Gastroesophageal sphincter (tissue), 4 donors: ENCODE measurements around the gene FAM240A. TPM values are rescaled to one million over a fixed set of nuclear protein-coding genes. Genes with fewer than 3 reads are reported as not detected.
"Not testable (repeated sequence)": the region's sequence is repeated elsewhere in the genome, so short reads cannot be mapped to it uniquely, and the experiment has no call there.

Experiments
- ATAC-seq: fragments of 150-250 bp; one replicate; pipeline ENCODE4 v1.9.1; 2016; ENCODE audit warnings: mild to moderate bottlenecking, moderate library complexity
- H3K27ac ChIP-seq, 4 donors: fragments of 200-600 bp; sonication (generic) in 3 of 4; 1 replicate in 3 of 4; 2 replicates in 1 of 4; pipeline ENCODE4 v1.5.1; 2016 to 2019
- H3K27me3 ChIP-seq: fragments of 200-600 bp; sonication (generic); one replicate; pipeline ENCODE4 v1.5.1; 2019
- H3K36me3 ChIP-seq, 2 donors: fragments of 200-600 bp; sonication (generic); one replicate each; pipeline ENCODE4 v1.5.1; 2019; ENCODE audit warnings: control low read depth in 1 of 2
- H3K4me1 ChIP-seq, 3 donors: fragments of 200-600 bp; sonication (generic); 1 replicate in 2 of 3; 2 replicates in 1 of 3; pipeline ENCODE4 v1.5.1; 2016 to 2019; ENCODE audit warnings: control low read depth in 2 of 3
- H3K4me3 ChIP-seq, 2 donors: fragments of 200-600 bp; sonication (generic); one replicate each; pipeline ENCODE4 v1.5.1; 2019; ENCODE audit warnings: mild to moderate bottlenecking in 1 of 2, moderate library complexity in 1 of 2
- H3K9me3 ChIP-seq, 3 donors: fragments of 200-600 bp; sonication (generic); one replicate each; pipeline ENCODE4 v1.5.1; 2017 to 2019; ENCODE audit warnings: control low read depth in 2 of 3
- EP300 ChIP-seq: sonication (generic); formaldehyde crosslinking; IDR thresholded peaks from one replicate; pipeline ENCODE4 v1.6.1; 2017; ENCODE audit warnings: antibody characterized with exemption, mild to moderate bottlenecking
- POLR2A ChIP-seq, 2 donors: fragments of 450-650 bp; IDR thresholded peaks; one replicate each; pipeline ENCODE4 v1.6.1; 2017; ENCODE audit warnings: antibody characterized with exemption in 2 of 2, mild to moderate bottlenecking in 2 of 2, moderate library complexity in 1 of 2
- POLR2AphosphoS5 ChIP-seq: sonication (generic); formaldehyde crosslinking; IDR thresholded peaks from one replicate; pipeline ENCODE4 v1.6.1; 2017; ENCODE audit warnings: antibody characterized with exemption
- WGBS, 2 donors: methylation state at CpG; one replicate each; pipeline ENCODE4 v1.1.5; 2018; ENCODE audit warnings: low coverage in 1 of 2; 5-methylcytosine and 5-hydroxymethylcytosine counted together
- total RNA-seq, 4 donors: library from RNA; depleted of rRNA; stranded (reverse); fragments of >200 nt; gene quantifications; one replicate each; pipeline ENCODE4 v1.1.0, GENCODE V29; 2016
- TF ChIP-seq, protein P1 (sequence below), 4 experiments: fragments of 200-600 bp in 2 of 4; fragments of 450-650 bp in 2 of 4; sonication (generic) in 1 of 4; IDR thresholded peaks; one replicate each; pipeline ENCODE4 v1.5.1; 2017 to 2019; ENCODE audit warnings: antibody characterized with exemption in 4 of 4, mild to moderate bottlenecking in 2 of 4, moderate library complexity in 2 of 4

The FAM240A gene
- total RNA-seq, 4 donors from 2014 or later = not detected

DNA sequence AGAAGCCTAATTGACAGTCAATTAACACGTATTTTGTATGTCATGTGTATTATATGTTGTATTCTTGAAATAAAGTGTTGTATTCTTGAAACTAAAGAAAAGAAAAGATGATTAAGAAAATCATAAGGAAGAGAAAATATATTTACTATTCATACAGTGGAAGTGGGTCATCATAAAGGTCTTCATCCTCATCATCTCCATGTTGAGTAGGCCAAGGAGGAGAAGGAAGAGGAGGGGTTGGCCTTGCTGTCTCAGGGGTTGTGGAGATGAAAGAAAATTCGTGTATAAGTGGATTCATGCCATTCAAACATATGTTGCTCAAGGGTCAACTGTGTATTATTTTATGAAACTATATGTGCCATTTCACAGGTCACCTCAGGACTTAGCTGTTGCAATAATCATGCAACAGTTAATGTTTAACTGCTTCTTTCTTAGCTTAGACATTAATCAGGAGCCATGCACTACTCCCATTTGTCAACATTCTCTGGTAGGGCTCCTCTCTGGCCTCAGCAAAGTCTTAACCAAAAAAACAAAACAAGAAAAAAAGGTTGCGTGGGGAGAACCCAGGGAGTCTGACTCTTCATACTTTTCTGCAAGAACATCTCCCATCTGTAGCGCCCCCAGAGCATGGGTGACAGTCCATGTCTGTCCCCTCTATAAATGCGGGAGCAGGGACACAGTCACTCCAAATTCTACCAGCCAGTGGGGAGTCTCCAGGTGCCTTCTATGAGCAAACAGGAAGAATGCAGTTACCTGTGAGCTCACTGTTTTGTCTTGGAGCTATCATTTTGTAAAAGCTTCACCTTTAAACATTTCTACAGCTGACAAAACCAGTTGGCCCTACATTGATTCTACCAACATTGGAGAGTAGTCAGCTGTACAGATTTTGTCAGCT, 26.3 kb upstream of the FAM240A start:
- no peaks in the 10 kb centered on the region for H3K36me3 ChIP-seq
- no peaks in the 10 kb centered on the region for H3K4me1 ChIP-seq
- H3K27me3 ChIP-seq = peaks cover 14% of the 10 kb centered on the region
- no peak for ATAC-seq
- 70 to 77% methylated on average over 5 of the region's 5 CpGs for WGBS, 2 donors
- no peak overlapping the region for H3K27ac ChIP-seq
- H3K4me3 ChIP-seq = no peak overlapping the region
- TF ChIP-seq, protein P1, sequence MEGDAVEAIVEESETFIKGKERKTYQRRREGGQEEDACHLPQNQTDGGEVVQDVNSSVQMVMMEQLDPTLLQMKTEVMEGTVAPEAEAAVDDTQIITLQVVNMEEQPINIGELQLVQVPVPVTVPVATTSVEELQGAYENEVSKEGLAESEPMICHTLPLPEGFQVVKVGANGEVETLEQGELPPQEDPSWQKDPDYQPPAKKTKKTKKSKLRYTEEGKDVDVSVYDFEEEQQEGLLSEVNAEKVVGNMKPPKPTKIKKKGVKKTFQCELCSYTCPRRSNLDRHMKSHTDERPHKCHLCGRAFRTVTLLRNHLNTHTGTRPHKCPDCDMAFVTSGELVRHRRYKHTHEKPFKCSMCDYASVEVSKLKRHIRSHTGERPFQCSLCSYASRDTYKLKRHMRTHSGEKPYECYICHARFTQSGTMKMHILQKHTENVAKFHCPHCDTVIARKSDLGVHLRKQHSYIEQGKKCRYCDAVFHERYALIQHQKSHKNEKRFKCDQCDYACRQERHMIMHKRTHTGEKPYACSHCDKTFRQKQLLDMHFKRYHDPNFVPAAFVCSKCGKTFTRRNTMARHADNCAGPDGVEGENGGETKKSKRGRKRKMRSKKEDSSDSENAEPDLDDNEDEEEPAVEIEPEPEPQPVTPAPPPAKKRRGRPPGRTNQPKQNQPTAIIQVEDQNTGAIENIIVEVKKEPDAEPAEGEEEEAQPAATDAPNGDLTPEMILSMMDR (IDR thresholded peaks at IDR 0.05) = no peak
- TF ChIP-seq POLR2A (IDR thresholded peaks at IDR 0.05) (no peak), POLR2AphosphoS5 (no peak), EP300 (no peak)
- no peaks in the 10 kb centered on the region for H3K9me3 ChIP-seq

DNA sequence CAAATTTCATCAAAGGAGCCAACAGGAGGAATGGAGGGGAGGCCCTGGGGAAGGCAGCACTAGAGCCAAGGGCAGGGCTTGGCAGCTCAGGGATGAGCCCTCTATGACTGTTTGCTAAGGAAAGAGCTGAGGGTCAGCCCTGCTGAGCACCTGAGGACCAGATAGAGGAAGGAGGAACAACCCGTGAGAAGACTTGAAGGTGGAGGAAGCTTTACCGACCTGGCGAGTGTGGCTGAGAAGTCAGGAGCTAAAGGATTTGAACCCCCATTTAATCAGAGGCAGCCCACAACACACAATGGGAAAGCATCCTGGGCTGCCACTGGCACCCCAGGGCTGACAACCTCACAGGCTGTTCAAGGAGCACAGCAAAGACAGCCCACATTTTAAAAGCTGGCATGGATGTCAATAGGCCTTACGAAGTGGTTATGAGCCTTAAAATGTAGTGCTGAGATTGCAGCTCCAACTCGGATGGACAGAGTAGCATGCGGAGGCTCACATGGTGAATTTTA, 25.5 kb upstream of the FAM240A start:
- Histone ChIP-seq H3K36me3 (no peaks in the 10 kb centered on the region), H3K4me3 (no peak overlapping the region), H3K4me1 (no peaks in the 10 kb centered on the region), H3K27ac (no peak overlapping the region), H3K27me3 (peaks cover 9% of the 10 kb centered on the region), H3K9me3 (no peaks in the 10 kb centered on the region)
- TF ChIP-seq, protein P1 (IDR thresholded peaks at IDR 0.05) = no peak
- TF ChIP-seq POLR2AphosphoS5 = no peak
- no peak for ATAC-seq
- WGBS, 2 donors = 66% methylated on average over 3 of the region's 6 CpGs; no CpG with 5 or more reads in 1 of the 2 donors

DNA sequence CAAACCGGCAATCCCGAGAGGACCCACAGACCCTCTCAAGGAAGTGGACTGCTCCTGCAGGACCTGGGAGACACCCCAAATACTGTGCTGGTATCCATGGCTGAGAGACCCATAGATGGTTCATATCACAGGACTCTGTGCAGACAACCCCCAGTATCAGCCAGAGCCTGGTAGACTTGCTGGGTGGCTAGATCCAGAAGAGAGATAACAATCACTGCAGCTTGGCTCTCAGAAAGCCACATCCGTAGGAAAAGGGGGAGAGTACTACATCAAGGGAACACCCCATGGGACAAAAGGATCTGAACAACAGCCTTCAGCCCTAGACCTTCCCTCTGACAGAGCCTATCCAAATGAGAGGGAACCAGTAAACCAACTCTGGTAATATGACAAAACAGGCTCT, 25.1 kb upstream of the FAM240A start:
- H3K27ac ChIP-seq, H3K4me3 ChIP-seq, H3K4me1 ChIP-seq, ATAC-seq, H3K9me3 ChIP-seq, H3K27me3 ChIP-seq, H3K36me3 ChIP-seq: not testable (repeated sequence)
- WGBS, 2 donors = 17 to 40% methylated on average over 1 of the region's 3 CpGs

DNA sequence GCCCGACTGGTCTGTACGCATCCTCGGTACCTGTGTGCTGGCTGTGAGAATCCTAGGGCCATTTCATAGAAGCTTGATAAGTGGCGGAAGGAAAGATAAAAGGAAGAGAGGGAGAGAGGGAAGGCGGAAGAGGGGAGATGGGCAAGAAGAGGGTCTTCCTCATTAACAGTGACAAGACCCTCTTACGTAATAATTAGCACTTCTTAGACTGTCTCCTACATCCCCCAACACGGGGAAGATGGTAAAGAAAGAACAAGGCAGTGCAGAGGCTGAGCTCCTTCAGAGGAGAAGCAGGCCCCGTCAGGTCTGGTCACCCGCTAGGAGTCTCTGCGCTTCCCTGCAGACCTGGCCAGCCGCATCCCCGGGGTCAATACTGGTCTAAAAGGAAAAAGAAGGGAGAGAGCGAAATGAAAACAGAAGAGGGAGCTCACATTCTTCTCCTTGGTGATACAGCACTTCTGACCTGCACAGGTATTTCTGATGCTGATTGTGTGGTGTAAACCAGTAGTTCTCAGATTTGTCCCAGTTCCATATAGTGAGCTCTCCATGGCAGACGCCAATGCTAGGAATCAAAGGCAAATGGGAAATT, 19.0 kb upstream of the FAM240A start:
- Histone ChIP-seq H3K9me3 (no peaks in the 10 kb centered on the region), H3K27me3 (no peaks in the 10 kb centered on the region), H3K27ac (no peak overlapping the region), H3K36me3 (no peaks in the 10 kb centered on the region), H3K4me1 (no peaks in the 10 kb centered on the region), H3K4me3 (no peak overlapping the region)
- no peak for TF ChIP-seq POLR2AphosphoS5
- TF ChIP-seq, protein P1 (IDR thresholded peaks at IDR 0.05) = no peak
- TF ChIP-seq EP300 = no peak
- no peak for TF ChIP-seq POLR2A (IDR thresholded peaks at IDR 0.05)
- WGBS, 2 donors = 75 to 77% methylated on average over 8 to 11 of the region's 14 CpGs
- ATAC-seq = no peak

DNA sequence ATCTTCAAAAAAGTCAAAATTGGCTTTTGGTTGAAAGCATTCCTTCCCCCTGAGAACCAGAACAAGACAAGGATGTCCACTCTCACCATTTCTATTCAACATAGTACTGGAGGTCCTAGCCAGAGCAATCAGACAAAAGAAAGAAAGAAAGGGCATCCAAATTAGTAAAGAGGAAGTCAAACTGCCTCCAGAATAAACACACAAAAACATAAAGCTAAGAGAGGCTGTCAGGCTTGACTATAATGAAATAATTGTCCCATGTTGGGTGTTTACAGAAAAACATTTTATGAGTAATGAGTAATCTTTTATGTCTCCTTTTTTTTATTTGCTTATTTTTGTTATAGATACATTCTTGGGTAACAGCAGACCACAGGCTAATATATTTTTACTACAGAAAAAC, 18.3 kb upstream of the FAM240A start:
- no peak overlapping the region for H3K27ac ChIP-seq
- H3K9me3 ChIP-seq = no peaks in the 10 kb centered on the region
- H3K4me3 ChIP-seq = no peak overlapping the region
- TF ChIP-seq POLR2AphosphoS5 (no peak), POLR2A (IDR thresholded peaks at IDR 0.05) (no peak), EP300 (no peak)
- TF ChIP-seq, protein P1 (IDR thresholded peaks at IDR 0.05) = no peak
- no peak for ATAC-seq
- no peaks in the 10 kb centered on the region for H3K4me1 ChIP-seq
- H3K27me3 ChIP-seq = no peaks in the 10 kb centered on the region
- no peaks in the 10 kb centered on the region for H3K36me3 ChIP-seq
